ENCODE measurements around the gene OR52A1.

Gene OR52A1

GRCh38 chr11:5102246-5102645 is 52.3 kb downstream of the OR52A1 start:
- Histone ChIP-seq H3K9me3 (ENCODE audit: insufficient read depth, low read length) (no peaks in the 10 kb centered on the region), H3K4me2 (ENCODE audit: low read length) (no peak overlapping the region), H3K36me3 (replicated peaks; ENCODE audit: low read depth, low read length) (no peaks in the 10 kb centered on the region), H3K79me2 (ENCODE audit: low read length) (no peaks in the 10 kb centered on the region), H3K4me3 (ENCODE audit: low read length) (no peak overlapping the region), H3K27ac (ENCODE audit: low read length) (no peak overlapping the region), H4K20me1 (ENCODE audit: insufficient read depth, low read length) (no peaks in the 10 kb centered on the region), H2AFZ (ENCODE audit: low read depth, low read length) (no peak overlapping the region), H3K9ac (ENCODE audit: low read length) (no peak overlapping the region), H3K27me3 (ENCODE audit: low read depth, low read length) (0 out of 2 replicates have a peak, but pooled peaks cover 3% of the 10 kb centered on the region), H3K4me1 (ENCODE audit: low read length) (peaks cover 3% of the 10 kb centered on the region)
- TF ChIP-seq CTCF (IDR thresholded peaks at IDR 0.05; ENCODE audit: low read depth, low read length) (no peak), EZH2phosphoT487 (IDR thresholded peaks at IDR 0.05; ENCODE audit: low read depth) (no peak)

DNA sequence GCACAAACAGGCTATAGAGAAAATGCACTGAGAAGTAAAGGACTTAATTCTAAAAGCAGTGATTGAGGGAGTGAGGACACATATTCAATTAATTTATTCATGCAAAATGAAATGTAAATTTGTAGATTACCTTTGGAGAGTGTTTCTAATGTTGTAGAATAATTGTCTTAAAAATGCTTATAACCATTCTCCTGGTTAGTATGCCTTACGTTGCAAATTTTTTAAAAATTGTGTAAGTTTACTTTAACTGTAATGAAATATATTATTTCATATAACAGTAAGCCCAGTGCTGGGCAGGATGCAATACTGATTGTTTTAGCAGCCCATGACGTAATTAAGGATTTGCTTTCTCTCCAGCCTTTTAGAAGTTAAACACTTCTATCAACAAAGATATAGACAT is 58.5 kb downstream of the OR52A1 start:
- Histone ChIP-seq H3K9me3 (ENCODE audit: insufficient read depth, low read length) (no peaks in the 10 kb centered on the region), H3K36me3 (replicated peaks; ENCODE audit: low read depth, low read length) (no peaks in the 10 kb centered on the region), H3K4me3 (ENCODE audit: low read length) (no peak overlapping the region), H3K4me2 (ENCODE audit: low read length) (no peak overlapping the region), H3K27ac (ENCODE audit: low read length) (no peak overlapping the region), H2AFZ (ENCODE audit: low read depth, low read length) (no peak overlapping the region), H4K20me1 (ENCODE audit: insufficient read depth, low read length) (no peaks in the 10 kb centered on the region), H3K79me2 (ENCODE audit: low read length) (no peaks in the 10 kb centered on the region), H3K27me3 (ENCODE audit: low read depth, low read length) (no peaks in the 10 kb centered on the region), H3K4me1 (ENCODE audit: low read length) (0 out of 2 replicates have a peak, but pooled peaks cover 3% of the 10 kb centered on the region), H3K9ac (ENCODE audit: low read length) (no peak overlapping the region)
- no peak for TF ChIP-seq EZH2phosphoT487 (IDR thresholded peaks at IDR 0.05; ENCODE audit: low read depth)

Data from OCI-LY3 (cell line).